IPS-18a (cell line): ENCODE results near the gene IFI27L2.
A peak's percentile ranks its signal among the peaks of the same experiment; 100 is the strongest.

Source experiments
- H3K27ac ChIP-seq: one replicate; pipeline ENCODE4 v1.5.1; 2013; ENCODE audit warnings: low read length
- H3K27me3 ChIP-seq: one replicate; pipeline ENCODE4 v1.6.1; 2013; ENCODE audit warnings: mild to moderate bottlenecking, low read length; ENCODE audit not compliant: control insufficient read depth, insufficient read depth
- H3K36me3 ChIP-seq: one replicate; pipeline ENCODE4 v1.6.1; 2013; ENCODE audit warnings: low read depth, low read length; ENCODE audit not compliant: control insufficient read depth
- H3K4me1 ChIP-seq: one replicate; pipeline ENCODE4 v1.6.1; 2013; ENCODE audit warnings: low read depth, low read length; ENCODE audit not compliant: control insufficient read depth
- H3K4me3 ChIP-seq: one replicate; pipeline ENCODE4 v1.5.1; 2013; ENCODE audit warnings: low read length
- H3K9ac ChIP-seq: one replicate; pipeline ENCODE4 v1.6.1; 2013; ENCODE audit warnings: mild to moderate bottlenecking, low read length, moderate library complexity
- H3K9me3 ChIP-seq: one replicate; pipeline ENCODE4 v1.6.1; 2013; ENCODE audit warnings: low read depth, low read length; ENCODE audit not compliant: control insufficient read depth

Gene IFI27L2

DNA sequence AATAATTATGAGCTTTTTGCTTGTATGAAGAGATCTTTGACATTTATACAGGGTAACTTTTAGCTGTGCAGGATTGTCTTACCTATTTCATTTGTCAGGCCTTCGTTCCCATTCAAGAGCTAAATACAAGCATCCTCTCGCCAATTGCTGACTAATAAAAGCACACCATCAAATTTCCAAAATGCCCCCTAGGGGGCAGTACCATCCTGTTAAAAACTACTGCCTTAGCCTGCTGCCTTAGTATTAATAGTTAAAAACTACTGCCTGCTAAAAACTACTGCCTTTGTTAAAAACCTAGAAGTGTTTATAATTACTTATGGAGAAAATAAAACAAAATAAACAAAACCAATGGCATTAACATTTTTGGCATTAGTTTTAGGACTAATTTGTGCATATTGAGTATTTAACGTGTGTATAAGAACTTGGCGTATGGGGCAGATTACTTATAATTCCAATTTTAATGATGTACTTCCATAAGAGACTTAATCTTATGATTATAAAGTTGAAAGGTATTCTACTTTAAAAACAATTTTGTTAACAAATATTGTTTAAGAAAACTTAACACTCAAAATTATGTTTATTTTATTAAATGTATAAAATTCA lies 3.0 kb upstream of the IFI27L2 start:
- Histone ChIP-seq H3K9ac (no peak overlapping the region), H3K4me3 (no peak overlapping the region), H3K36me3 (no peaks in the 10 kb centered on the region), H3K9me3 (peaks cover 4% of the 10 kb centered on the region), H3K27ac (no peak overlapping the region), H3K4me1 (peaks cover 8% of the 10 kb centered on the region), H3K27me3 (no peaks in the 10 kb centered on the region)

DNA sequence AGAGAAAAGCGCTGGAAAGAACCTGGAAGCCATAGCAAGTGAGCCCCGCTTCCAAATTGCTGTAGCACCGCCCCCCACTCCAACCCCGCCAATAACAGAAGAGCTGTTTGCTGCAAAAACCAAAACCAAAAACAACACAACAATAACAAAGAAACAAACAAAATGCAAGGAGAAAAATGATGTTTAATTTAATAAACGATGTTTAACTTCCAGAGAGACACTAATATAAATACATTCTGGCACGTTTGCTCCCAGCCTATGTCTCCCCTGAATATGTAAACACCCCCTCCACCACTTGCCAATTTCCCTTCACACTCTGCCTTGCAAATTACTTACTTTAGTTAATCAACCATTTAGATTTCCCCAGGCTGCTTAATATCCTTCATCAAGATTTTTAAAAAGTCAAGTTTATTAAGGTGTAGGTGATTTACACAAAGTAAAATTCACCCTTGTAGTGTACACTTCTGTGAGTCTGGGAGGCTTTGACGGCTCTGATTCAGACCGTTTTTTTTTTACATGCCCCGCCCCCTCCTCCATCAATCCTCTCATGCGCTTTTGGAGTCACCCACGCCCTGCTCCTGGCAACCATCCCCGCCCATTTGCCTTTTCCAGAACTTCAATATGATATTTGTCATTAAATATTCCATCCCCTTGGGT lies 482 bp upstream of the IFI27L2 start:
- Histone ChIP-seq H3K27me3 (no peaks in the 10 kb centered on the region), H3K27ac (no peak overlapping the region), H3K4me1 (peaks cover 8% of the 10 kb centered on the region), H3K9ac (peak overlapping the region; percentile 6), H3K4me3 (peak overlapping the region; percentile 81), H3K36me3 (no peaks in the 10 kb centered on the region), H3K9me3 (no peaks in the 10 kb centered on the region)

DNA sequence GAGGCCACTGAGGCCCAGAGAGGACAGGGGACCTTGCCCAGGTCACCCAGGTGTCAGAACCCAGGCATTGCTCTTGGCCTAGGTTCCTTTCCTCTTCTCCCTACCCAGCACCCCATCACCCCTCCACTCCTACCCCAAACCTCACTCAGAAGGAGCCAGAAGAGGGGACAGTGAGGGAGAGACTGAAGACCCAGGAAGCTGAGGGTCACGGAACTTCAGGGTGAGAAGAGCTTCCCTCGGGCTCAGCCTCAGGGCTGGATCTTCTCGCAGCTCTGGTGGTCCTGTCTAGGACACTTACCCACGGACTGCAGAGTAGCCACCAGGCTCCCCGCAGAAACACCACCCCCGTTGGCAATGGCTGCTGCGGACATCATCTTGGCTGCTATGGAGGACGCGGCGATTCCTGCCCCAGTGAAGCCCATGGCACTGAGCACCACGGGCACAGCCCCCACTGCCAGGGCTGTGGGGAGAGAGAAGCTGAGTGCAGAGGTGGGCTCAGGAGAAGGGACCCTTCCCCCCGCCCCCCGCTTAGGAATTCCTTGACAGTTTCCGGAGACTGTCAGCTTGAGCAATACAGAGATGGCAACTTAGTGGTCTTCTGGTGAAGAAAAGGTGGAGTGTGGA lies 1.1 kb downstream of the IFI27L2 start:
- Histone ChIP-seq H3K4me3 (peak overlapping the region; percentile 81), H3K9ac (no peak overlapping the region), H3K27ac (no peak overlapping the region), H3K27me3 (no peaks in the 10 kb centered on the region), H3K9me3 (no peaks in the 10 kb centered on the region), H3K4me1 (peaks cover 8% of the 10 kb centered on the region), H3K36me3 (no peaks in the 10 kb centered on the region)

DNA sequence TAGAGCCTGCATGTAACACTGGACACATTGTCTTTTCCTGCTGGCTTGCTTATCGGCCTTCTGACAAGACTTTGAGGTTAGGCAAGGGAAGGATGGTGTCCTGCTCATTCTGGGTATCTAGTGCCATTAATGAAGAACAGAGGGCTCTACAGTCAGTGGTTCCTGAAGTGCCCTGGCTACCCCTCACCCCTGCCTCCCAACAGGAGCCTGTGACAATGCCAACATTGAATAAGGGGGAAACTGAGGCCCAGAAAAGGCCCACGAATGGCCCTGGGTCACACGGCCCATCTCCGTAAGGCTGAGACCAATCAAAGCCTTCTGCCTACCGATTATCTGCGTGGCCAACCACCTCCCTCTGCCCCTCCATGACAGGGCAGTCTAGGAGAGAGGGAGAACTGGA lies 2.1 kb downstream of the IFI27L2 start:
- Histone ChIP-seq H3K4me3 (no peak overlapping the region), H3K36me3 (no peaks in the 10 kb centered on the region), H3K9ac (no peak overlapping the region), H3K27ac (no peak overlapping the region), H3K27me3 (no peaks in the 10 kb centered on the region), H3K4me1 (peaks cover 8% of the 10 kb centered on the region), H3K9me3 (no peaks in the 10 kb centered on the region)

DNA sequence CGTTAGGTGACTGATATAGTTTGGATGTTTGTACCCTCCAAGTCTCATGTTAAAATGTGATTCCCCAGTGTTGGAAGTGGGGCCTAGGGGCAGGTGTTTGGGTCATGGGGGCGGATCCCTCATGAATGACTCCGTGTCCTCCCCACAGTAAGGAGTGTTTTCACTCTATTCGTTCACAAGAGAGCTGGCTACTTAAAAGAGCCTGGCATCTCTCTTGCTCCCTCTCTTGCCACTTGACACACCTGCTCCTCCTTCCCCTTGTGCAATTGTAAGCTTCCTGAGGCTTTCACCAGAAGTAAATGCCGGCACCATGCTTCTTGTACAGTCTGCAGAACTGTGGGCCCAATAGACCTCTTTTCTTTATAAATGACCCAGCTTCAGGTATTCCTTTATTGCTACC lies 2.6 kb downstream of the IFI27L2 start:
- Histone ChIP-seq H3K27ac (no peak overlapping the region), H3K4me3 (no peak overlapping the region), H3K36me3 (no peaks in the 10 kb centered on the region), H3K27me3 (no peaks in the 10 kb centered on the region), H3K9me3 (no peaks in the 10 kb centered on the region), H3K9ac (no peak overlapping the region), H3K4me1 (peaks cover 8% of the 10 kb centered on the region)

DNA sequence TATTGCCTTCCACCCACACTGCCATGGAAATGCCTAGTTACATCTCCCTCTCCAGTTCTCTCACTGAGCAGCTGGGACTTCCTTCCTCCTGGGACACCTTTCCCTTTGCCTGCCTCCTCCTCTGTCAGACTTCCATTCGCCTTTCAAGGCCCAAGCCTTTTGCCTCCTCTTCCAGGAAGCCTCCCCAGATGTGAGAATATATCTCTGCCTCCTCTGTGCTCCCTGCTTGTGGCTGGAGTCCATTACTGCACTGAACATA lies 3.1 kb downstream of the IFI27L2 start:
- H3K27me3 ChIP-seq, result no peaks in the 10 kb centered on the region
- no peak overlapping the region for H3K27ac ChIP-seq
- H3K36me3 ChIP-seq, result no peaks in the 10 kb centered on the region
- no peak overlapping the region for H3K9ac ChIP-seq
- peaks cover 8% of the 10 kb centered on the region for H3K4me1 ChIP-seq
- H3K4me3 ChIP-seq, result no peak overlapping the region
- H3K9me3 ChIP-seq, result no peaks in the 10 kb centered on the region

DNA sequence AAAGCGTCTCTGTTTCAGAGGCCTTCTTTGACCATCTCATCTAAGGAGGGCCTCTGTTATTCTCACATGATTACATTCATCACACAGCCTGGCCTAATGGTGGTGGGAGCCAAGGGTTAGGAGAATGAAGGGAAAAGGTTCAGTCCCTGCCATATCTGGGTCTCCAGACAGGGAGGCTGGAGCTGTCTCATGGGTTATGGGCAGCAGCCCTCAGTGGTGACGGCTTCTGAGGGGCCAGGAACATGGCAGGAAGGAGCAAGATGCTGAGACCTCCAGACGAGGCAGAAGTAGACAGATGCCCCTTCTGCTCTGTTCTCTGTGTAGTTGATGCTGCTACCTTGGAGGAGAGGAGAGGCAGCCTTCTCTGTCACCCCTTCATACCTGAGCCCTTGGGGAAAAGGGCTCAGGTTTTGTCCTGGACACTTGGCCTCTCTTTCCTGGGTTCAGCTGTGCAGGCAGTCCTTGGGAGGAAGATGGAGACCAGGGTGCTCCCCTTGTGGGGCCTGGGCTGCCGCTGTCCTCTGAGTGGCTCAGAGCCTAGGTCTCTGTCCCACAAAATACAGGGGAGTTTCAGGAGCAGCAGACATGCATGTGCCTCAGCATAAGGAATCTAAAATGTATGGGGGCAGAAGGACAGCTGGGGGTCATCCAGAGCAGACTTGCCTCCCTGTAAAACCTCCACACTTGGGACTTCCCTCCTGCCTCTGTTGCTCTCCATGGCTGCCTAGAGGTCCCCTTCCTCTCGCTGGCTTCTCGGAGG lies 3.6 kb downstream of the IFI27L2 start:
- H3K4me1 ChIP-seq, result peaks cover 8% of the 10 kb centered on the region
- no peaks in the 10 kb centered on the region for H3K9me3 ChIP-seq
- H3K27ac ChIP-seq, result no peak overlapping the region
- H3K36me3 ChIP-seq, result no peaks in the 10 kb centered on the region
- H3K4me3 ChIP-seq, result no peak overlapping the region
- H3K27me3 ChIP-seq, result no peaks in the 10 kb centered on the region
- no peak overlapping the region for H3K9ac ChIP-seq

DNA sequence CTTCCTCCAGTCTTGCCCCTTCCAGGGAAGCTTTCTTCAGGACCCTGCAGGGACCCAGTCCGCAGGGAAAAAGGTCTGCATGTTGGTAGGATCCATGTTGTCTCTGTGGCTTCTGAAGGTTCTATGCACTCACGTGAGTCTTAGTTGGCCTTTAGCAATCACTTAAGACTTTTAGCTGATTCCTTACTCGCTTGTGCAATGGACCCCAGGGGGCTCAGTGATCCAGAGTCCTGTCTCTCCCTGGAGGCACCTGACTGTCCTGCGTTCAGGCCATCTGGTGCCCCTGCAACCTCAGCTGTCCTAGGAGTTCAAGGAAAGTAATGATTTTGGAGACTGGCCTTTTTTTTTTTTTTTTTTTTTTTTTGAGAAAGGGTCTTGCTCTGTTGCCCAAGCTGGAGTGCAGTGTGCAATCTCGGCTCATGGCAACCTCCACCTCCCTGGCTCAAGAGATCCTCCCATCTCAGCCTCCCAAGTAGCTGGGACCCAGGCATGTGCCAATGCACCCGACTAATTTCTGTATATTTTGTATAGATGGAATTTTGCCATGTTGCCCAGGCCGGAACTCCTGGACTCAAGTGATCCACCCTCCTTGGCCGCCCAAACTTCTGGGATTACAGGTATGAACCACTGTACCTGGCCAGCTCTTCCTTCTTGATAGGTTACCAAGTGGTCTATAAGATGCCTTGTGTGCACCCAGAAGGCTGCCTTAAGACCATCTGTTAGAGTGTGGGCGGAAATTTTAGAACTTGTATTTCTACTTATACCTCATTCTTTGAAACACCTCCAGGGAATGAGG lies 4.6 kb downstream of the IFI27L2 start:
- Histone ChIP-seq H3K27ac (no peak overlapping the region), H3K4me1 (peaks cover under 1% of the 10 kb centered on the region), H3K9me3 (no peaks in the 10 kb centered on the region), H3K27me3 (no peaks in the 10 kb centered on the region), H3K4me3 (no peak overlapping the region), H3K9ac (no peak overlapping the region), H3K36me3 (no peaks in the 10 kb centered on the region)

DNA sequence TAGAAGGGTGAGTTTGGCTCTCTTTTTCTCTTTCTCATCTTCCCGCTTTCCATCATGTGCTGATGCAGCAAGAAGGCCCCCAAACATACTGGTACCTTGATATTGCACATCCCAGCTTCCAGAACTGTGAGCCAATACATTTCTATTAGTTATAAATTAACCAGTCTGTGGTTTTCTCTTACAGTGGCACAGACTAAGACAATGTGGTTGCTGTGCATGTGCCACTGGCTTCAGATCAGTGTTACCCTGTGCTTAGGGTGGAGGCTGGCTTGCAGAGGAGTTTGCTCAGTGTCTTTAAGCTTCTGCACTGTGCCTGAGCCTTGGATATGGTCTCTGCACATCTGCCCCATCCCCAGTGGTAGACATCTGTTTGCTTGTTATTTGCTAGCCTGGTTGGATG lies 5.5 kb downstream of the IFI27L2 start:
- Histone ChIP-seq H3K9me3 (no peaks in the 10 kb centered on the region), H3K4me3 (no peak overlapping the region), H3K9ac (no peak overlapping the region), H3K27ac (no peak overlapping the region), H3K27me3 (no peaks in the 10 kb centered on the region), H3K4me1 (no peaks in the 10 kb centered on the region), H3K36me3 (no peaks in the 10 kb centered on the region)

DNA sequence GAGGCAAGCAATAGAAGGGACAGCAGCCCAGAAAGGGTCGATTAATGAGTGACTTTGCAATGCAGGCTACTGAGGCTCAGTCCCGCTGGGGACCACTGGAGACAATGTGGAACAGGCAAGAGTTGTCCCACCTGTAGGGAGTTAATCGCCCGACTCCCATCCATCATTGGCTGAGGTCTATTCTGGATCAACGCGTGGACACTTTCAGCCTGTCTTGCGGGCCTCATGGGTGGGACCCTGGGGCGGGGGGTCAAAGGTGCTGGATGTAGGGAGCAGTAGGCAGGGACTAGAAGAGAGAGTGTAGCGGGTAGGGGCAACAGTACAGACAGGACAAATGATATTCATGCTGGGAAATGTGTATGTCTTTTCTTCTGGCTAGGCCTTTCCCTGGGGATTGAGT lies 6.1 kb downstream of the IFI27L2 start:
- Histone ChIP-seq H3K4me1 (no peaks in the 10 kb centered on the region), H3K27me3 (no peaks in the 10 kb centered on the region), H3K36me3 (no peaks in the 10 kb centered on the region), H3K9me3 (no peaks in the 10 kb centered on the region), H3K9ac (no peak overlapping the region), H3K27ac (no peak overlapping the region), H3K4me3 (no peak overlapping the region)

DNA sequence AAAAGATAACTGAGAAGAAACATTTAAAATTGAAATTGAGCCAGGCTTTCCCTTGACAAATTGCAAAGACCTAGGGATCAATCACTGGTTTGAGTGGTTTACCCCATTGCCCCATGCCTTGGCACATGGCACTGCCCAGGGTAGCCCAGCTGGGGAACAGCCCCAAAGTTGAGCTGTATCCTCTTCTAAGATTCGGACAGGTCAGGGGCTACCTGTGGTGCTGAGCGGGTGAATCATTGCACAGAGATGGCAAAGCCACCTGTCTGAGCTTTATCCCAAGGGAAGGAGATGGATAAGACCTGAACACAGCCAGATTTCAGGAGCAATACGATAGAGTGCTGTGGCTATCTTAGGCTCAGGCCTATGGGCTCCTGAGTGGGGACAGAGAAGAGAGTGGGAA lies 7.0 kb downstream of the IFI27L2 start:
- no peaks in the 10 kb centered on the region for H3K9me3 ChIP-seq
- H3K36me3 ChIP-seq, result no peaks in the 10 kb centered on the region
- no peak overlapping the region for H3K27ac ChIP-seq
- no peak overlapping the region for H3K9ac ChIP-seq
- no peaks in the 10 kb centered on the region for H3K27me3 ChIP-seq
- no peaks in the 10 kb centered on the region for H3K4me1 ChIP-seq
- H3K4me3 ChIP-seq, result no peak overlapping the region
